Measurements from ENCODE around the gene C4B.
"Not testable (repeated sequence)": the region's sequence is repeated elsewhere in the genome, so short reads cannot be mapped to it uniquely, and the experiment has no call there.

Gene C4B

GRCh38 chr6:32056254-32056653 lies 41.7 kb downstream of the C4B start:
- no peak for FAIRE-seq

- FAIRE-seq, result no peak
Measured at GRCh38 chr6:32057966-32058365, 43.4 kb downstream of the C4B start.

GRCh38 chr6:32058511-32058963 lies 43.9 kb downstream of the C4B start:
- FAIRE-seq, result no peak

GRCh38 chr6:32060966-32061655 lies 46.5 kb downstream of the C4B start:
- no peak for FAIRE-seq

GRCh38 chr6:32064706-32065105 lies 50.1 kb downstream of the C4B start:
- no peak for FAIRE-seq

GRCh38 chr6:32067521-32067920 lies 52.9 kb downstream of the C4B start:
- FAIRE-seq, result not testable (repeated sequence)

- not testable (repeated sequence) for FAIRE-seq
Measured at GRCh38 chr6:32068315-32068714, 53.7 kb downstream of the C4B start.

GRCh38 chr6:32068867-32069266 lies 54.3 kb downstream of the C4B start:
- no peak for FAIRE-seq

- FAIRE-seq, result no peak
Measured at GRCh38 chr6:32069460-32069859, 54.9 kb downstream of the C4B start.

GRCh38 chr6:32069878-32070515 lies 55.4 kb downstream of the C4B start:
- FAIRE-seq, result no peak

GRCh38 chr6:32070814-32071543 lies 56.4 kb downstream of the C4B start:
- no peak for FAIRE-seq

- no peak for FAIRE-seq
Measured at GRCh38 chr6:32073101-32073500, 58.5 kb downstream of the C4B start.

- FAIRE-seq, result no peak
Measured at GRCh38 chr6:32073613-32074012, 59.0 kb downstream of the C4B start.

GRCh38 chr6:32074996-32075532 lies 60.5 kb downstream of the C4B start:
- no peak for FAIRE-seq

GRCh38 chr6:32075781-32076180 lies 61.2 kb downstream of the C4B start:
- FAIRE-seq, result no peak

- FAIRE-seq, result no peak
Measured at GRCh38 chr6:32076321-32076809, 61.8 kb downstream of the C4B start.

- no peak for FAIRE-seq
Measured at GRCh38 chr6:32079566-32080290, 65.1 kb downstream of the C4B start.

GRCh38 chr6:32081168-32081990 lies 66.8 kb downstream of the C4B start:
- FAIRE-seq, result no peak

- no peak for FAIRE-seq
Measured at GRCh38 chr6:32082478-32082877, 67.9 kb downstream of the C4B start.

GRCh38 chr6:32082935-32083334 lies 68.3 kb downstream of the C4B start:
- FAIRE-seq, result no peak

GRCh38 chr6:32083812-32084768 lies 69.5 kb downstream of the C4B start:
- no peak for FAIRE-seq

All from islet of Langerhans (tissue), 1 donor.